Ishikawa (cell line): ENCODE measurements around the gene CUEDC1.

ENCODE experiments used
- CEBPB ChIP-seq: IDR thresholded peaks from 2 replicates; pipeline ENCODE4 v1.6.1; 2012
- CREB1 ChIP-seq: IDR thresholded peaks from 2 replicates; pipeline ENCODE4 v1.6.1; 2012; ENCODE audit warnings: low read depth
- EGR1 ChIP-seq: IDR thresholded peaks from 2 replicates; pipeline ENCODE4 v1.6.1; 2012
- EP300 ChIP-seq: IDR thresholded peaks from 2 replicates; pipeline ENCODE4 v1.6.1; 2012; ENCODE audit warnings: borderline replicate concordance
- FOXM1 ChIP-seq: IDR thresholded peaks from 2 replicates; pipeline ENCODE4 v1.6.1; 2012; ENCODE audit warnings: low read depth, borderline replicate concordance
- NFIC ChIP-seq: IDR thresholded peaks from 2 replicates; pipeline ENCODE4 v1.6.1; 2012
- RAD21 ChIP-seq: IDR thresholded peaks from 2 replicates; pipeline ENCODE4 v1.6.1; 2012; ENCODE audit warnings: low read depth
- TAF1 ChIP-seq: IDR thresholded peaks from 2 replicates; pipeline ENCODE4 v1.6.1; 2012; ENCODE audit warnings: low read depth, mild to moderate bottlenecking
- TCF12 ChIP-seq: IDR thresholded peaks from 2 replicates; pipeline ENCODE4 v1.6.1; 2012; ENCODE audit warnings: low read depth
- TEAD4 ChIP-seq: IDR thresholded peaks from 2 replicates; pipeline ENCODE4 v1.6.1; 2012
- YY1 ChIP-seq: IDR thresholded peaks from 2 replicates; pipeline ENCODE4 v1.6.1; 2012; ENCODE audit warnings: low read depth
- ZBTB7A ChIP-seq: IDR thresholded peaks from 2 replicates; pipeline ENCODE4 v1.6.1; 2012; ENCODE audit warnings: low read depth
- TF ChIP-seq, protein P1 (sequence below): IDR thresholded peaks from 2 replicates; pipeline ENCODE4 v1.6.1; 2012
- TF ChIP-seq, protein P2 (sequence below): IDR thresholded peaks from 2 replicates; pipeline ENCODE4 v1.6.1; 2012
- TF ChIP-seq, protein P3 (sequence below): IDR thresholded peaks from 2 replicates; pipeline ENCODE4 v1.6.1; 2012; ENCODE audit warnings: low read depth, mild to moderate bottlenecking

Gene CUEDC1

DNA sequence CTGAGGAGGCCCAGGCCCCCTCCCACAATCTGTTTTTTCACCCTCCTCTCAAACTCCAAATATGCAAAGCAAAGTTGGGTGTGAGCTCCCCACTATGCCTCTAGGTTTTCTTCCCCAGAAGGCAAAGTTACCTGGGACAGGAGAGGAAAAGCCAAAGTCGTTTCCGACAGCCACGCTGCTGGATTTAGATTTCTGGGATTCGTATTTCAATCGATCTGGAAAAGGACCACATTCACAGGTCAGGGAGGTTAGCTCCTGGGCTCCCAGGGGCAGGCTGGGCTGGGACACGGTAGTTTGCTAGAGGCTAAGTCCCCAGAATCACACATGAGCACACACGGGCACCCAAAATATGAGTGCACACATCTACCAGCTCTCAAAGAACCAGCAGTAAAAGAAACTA is 84.1 kb downstream of the CUEDC1 start:
- no peak for TF ChIP-seq NFIC
- TF ChIP-seq, protein P1, sequence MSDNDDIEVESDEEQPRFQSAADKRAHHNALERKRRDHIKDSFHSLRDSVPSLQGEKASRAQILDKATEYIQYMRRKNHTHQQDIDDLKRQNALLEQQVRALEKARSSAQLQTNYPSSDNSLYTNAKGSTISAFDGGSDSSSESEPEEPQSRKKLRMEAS, result no peak
- no peak for TF ChIP-seq EP300
- no peak for TF ChIP-seq TCF12
- no peak for TF ChIP-seq EGR1
- no peak for TF ChIP-seq TEAD4
- no peak for TF ChIP-seq ZBTB7A
- TF ChIP-seq YY1, result no peak
- TF ChIP-seq, protein P2, sequence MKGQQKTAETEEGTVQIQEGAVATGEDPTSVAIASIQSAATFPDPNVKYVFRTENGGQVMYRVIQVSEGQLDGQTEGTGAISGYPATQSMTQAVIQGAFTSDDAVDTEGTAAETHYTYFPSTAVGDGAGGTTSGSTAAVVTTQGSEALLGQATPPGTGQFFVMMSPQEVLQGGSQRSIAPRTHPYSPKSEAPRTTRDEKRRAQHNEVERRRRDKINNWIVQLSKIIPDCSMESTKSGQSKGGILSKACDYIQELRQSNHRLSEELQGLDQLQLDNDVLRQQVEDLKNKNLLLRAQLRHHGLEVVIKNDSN, result no peak
- TF ChIP-seq TAF1, result no peak
- TF ChIP-seq CREB1, result no peak
- TF ChIP-seq CEBPB, result no peak
- TF ChIP-seq RAD21, result no peak
- TF ChIP-seq, protein P3, sequence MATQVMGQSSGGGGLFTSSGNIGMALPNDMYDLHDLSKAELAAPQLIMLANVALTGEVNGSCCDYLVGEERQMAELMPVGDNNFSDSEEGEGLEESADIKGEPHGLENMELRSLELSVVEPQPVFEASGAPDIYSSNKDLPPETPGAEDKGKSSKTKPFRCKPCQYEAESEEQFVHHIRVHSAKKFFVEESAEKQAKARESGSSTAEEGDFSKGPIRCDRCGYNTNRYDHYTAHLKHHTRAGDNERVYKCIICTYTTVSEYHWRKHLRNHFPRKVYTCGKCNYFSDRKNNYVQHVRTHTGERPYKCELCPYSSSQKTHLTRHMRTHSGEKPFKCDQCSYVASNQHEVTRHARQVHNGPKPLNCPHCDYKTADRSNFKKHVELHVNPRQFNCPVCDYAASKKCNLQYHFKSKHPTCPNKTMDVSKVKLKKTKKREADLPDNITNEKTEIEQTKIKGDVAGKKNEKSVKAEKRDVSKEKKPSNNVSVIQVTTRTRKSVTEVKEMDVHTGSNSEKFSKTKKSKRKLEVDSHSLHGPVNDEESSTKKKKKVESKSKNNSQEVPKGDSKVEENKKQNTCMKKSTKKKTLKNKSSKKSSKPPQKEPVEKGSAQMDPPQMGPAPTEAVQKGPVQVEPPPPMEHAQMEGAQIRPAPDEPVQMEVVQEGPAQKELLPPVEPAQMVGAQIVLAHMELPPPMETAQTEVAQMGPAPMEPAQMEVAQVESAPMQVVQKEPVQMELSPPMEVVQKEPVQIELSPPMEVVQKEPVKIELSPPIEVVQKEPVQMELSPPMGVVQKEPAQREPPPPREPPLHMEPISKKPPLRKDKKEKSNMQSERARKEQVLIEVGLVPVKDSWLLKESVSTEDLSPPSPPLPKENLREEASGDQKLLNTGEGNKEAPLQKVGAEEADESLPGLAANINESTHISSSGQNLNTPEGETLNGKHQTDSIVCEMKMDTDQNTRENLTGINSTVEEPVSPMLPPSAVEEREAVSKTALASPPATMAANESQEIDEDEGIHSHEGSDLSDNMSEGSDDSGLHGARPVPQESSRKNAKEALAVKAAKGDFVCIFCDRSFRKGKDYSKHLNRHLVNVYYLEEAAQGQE, result no peak
- no peak for TF ChIP-seq FOXM1

DNA sequence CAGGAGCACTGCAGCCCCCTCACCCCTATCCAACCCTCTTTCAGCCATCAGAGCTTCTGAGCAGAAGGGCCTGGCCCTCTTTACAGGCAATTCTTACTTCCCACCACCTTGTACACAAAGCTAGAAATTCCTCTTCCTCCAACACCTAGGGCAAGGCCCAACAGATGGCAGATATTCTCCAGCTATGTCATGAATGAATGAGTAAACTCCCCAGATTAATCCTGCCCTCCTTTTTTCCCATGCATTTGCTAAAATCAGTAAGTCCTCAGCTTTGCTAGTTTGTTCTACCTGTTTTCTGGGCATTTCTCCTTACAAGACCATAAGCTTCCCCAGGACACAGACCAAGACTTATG is 85.0 kb downstream of the CUEDC1 start:
- no peak for TF ChIP-seq ZBTB7A
- no peak for TF ChIP-seq RAD21
- TF ChIP-seq CREB1, result no peak
- TF ChIP-seq, protein P1, result no peak
- TF ChIP-seq TAF1, result no peak
- TF ChIP-seq YY1, result no peak
- no peak for TF ChIP-seq CEBPB
- no peak for TF ChIP-seq FOXM1
- no peak for TF ChIP-seq TCF12
- TF ChIP-seq EP300, result no peak
- TF ChIP-seq NFIC, result no peak
- TF ChIP-seq, protein P3, result no peak
- TF ChIP-seq EGR1, result no peak
- TF ChIP-seq, protein P2, result no peak
- TF ChIP-seq TEAD4, result no peak

DNA sequence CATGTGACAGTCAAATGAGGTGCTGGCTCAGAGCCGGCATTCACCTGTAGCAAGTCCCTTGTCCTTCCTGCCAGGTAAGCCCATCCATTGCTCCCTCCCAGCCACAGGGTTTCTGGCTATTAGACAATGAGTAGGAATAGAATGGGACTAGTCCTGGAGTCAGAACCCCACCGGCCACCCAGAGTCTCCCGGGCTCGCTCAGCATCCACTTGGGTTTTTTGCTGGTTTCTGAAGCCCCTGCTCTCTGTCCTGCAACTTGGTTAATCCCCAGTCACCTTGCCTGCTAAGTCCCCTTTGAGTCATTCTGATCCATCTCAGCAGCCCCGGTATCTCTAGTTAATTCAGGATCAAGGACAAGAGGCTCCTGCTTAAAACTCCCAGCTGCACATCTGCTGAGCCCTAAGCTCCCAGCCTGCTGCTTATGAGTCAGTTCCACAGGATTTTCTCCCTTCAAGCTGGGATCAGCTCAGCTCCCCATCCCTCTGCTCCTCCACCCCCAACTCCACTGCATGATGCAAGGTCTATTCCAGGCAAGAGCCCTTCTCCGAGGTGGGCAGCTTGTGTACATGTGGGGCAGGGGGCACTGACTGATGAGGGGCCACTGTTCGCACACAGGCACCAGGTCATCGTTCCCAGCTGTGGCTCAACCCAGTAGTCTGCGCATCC is 85.5 kb downstream of the CUEDC1 start:
- no peak for TF ChIP-seq YY1
- no peak for TF ChIP-seq TCF12
- TF ChIP-seq, protein P3, result no peak
- TF ChIP-seq RAD21, result no peak
- TF ChIP-seq, protein P2, result no peak
- no peak for TF ChIP-seq CREB1
- TF ChIP-seq TAF1, result no peak
- TF ChIP-seq ZBTB7A, result no peak
- TF ChIP-seq NFIC, result no peak
- no peak for TF ChIP-seq CEBPB
- TF ChIP-seq EGR1, result no peak
- TF ChIP-seq, protein P1, result no peak
- no peak for TF ChIP-seq EP300
